DMS53 (cell line): ENCODE measurements around the gene HOXD9.
A peak's percentile ranks its signal among the peaks of the same experiment; 100 is the strongest.

Experiments used
- DNase-seq: peaks from one replicate; lab custom pipeline; 2025; lab: John Stamatoyannopoulos, UW

The HOXD9 gene

GRCh38 chr2:176152350-176153181 lies 30.0 kb downstream of the HOXD9 start:
- peak; percentile 45 for DNase-seq

GRCh38 chr2:176154576-176155252 lies 32.2 kb downstream of the HOXD9 start:
- no peak for DNase-seq

- DNase-seq = no peak
Measured at GRCh38 chr2:176155356-176156044, 33.0 kb downstream of the HOXD9 start.

- no peak for DNase-seq
Measured at GRCh38 chr2:176156301-176156806, 33.8 kb downstream of the HOXD9 start.

GRCh38 chr2:176156807-176157498 lies 34.4 kb downstream of the HOXD9 start, which contains the start of gene HOXD3:
Gene HOXD3, plus strand, starts transcription at chr2:176157307. Its CDS starts 11,808 bp downstream, at chr2:176169115.
- peak; percentile 52 for DNase-seq

GRCh38 chr2:176157499-176158185 lies 35.1 kb downstream of the HOXD9 start:
- peak; percentile 90 for DNase-seq

GRCh38 chr2:176158186-176158591 lies 35.7 kb downstream of the HOXD9 start:
- DNase-seq = peak; percentile 75

- DNase-seq = peak; percentile 53
Measured at GRCh38 chr2:176158855-176159662, 36.5 kb downstream of the HOXD9 start.

GRCh38 chr2:176159663-176160250 lies 37.2 kb downstream of the HOXD9 start:
- DNase-seq = peak; percentile 79

GRCh38 chr2:176160251-176160985 lies 37.9 kb downstream of the HOXD9 start:
- DNase-seq = peak; percentile 73

GRCh38 chr2:176160986-176161824 lies 38.7 kb downstream of the HOXD9 start:
- no peak for DNase-seq

- peak; percentile 43 for DNase-seq
Measured at GRCh38 chr2:176161825-176162626, 39.5 kb downstream of the HOXD9 start.

- peak; percentile 44 for DNase-seq
Measured at GRCh38 chr2:176162911-176163671, 40.6 kb downstream of the HOXD9 start.

GRCh38 chr2:176163672-176164056 lies 41.1 kb downstream of the HOXD9 start:
- no peak for DNase-seq

- DNase-seq = no peak
Measured at GRCh38 chr2:176164201-176164600, 41.7 kb downstream of the HOXD9 start.

GRCh38 chr2:176164611-176165369 lies 42.3 kb downstream of the HOXD9 start:
- no peak for DNase-seq
